HFF-Myc (cell line): ENCODE measurements around the gene SLC17A9.

ENCODE experiments used
- DNase-seq: peaks from one replicate; pipeline ENCODE4 v3.0.0-alpha.2; 2011; ENCODE audit warnings: low read depth; ENCODE audit errors: extremely low read depth
- H3K4me3 ChIP-seq: replicated peaks from 2 replicates; pipeline ENCODE4 v1.5.1; 2011; ENCODE audit warnings: low read depth, mild to moderate bottlenecking, control low read depth, low read length
- TF ChIP-seq, protein P1 (sequence below): IDR thresholded peaks from 2 replicates; pipeline ENCODE4 v1.5.1; 2012; ENCODE audit warnings: mild to moderate bottlenecking, low read depth, low read length, control low read depth; ENCODE audit errors: missing control alignments

The SLC17A9 gene

DNA sequence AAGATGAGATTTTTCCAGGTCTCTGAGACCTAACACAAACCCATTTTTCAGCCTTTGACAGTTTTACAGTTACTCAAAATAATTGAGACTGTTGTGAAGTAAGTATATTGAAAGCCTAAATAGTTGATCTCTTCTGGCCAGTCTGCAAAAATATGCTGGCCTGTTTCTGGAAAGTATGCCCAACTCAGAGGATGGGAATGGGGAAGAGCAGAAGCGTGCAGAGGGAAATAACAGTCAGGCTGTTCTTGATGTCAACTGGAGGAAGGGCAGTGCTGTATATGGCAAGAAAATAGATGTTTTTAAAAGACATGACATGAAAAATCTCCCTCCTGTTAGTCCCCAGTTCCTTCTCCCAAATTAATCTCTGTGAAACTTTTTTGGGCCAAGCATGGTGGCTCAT is 10.7 kb upstream of the SLC17A9 start:
- TF ChIP-seq, protein P1, sequence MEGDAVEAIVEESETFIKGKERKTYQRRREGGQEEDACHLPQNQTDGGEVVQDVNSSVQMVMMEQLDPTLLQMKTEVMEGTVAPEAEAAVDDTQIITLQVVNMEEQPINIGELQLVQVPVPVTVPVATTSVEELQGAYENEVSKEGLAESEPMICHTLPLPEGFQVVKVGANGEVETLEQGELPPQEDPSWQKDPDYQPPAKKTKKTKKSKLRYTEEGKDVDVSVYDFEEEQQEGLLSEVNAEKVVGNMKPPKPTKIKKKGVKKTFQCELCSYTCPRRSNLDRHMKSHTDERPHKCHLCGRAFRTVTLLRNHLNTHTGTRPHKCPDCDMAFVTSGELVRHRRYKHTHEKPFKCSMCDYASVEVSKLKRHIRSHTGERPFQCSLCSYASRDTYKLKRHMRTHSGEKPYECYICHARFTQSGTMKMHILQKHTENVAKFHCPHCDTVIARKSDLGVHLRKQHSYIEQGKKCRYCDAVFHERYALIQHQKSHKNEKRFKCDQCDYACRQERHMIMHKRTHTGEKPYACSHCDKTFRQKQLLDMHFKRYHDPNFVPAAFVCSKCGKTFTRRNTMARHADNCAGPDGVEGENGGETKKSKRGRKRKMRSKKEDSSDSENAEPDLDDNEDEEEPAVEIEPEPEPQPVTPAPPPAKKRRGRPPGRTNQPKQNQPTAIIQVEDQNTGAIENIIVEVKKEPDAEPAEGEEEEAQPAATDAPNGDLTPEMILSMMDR, result no peak

DNA sequence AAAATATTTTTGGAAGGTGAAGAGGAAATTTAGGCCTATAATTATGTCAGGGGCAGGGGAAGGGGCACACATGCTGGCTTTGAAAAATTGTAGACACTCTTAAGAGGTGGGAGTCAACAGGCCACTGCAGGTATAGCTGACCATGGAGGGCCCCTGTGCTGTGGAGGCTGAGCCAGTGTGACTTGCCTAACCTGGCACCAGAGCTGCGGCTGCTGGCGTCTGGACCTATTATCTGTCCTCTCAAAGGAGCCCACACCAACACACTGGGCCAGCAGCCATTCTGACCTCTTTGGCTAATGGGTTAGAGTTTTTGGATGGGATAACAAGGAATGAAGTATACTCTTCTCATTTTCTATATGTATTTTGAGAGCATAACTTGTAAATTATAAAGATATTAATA is 10.1 kb upstream of the SLC17A9 start:
- TF ChIP-seq, protein P1, result no peak
- H3K4me3 ChIP-seq, result no peak overlapping the region
- no peak for DNase-seq

More for the DNA sequence above, 10.7 kb upstream of the SLC17A9 start:
- DNase-seq, result no peak
- H3K4me3 ChIP-seq, result no peak overlapping the region

DNA sequence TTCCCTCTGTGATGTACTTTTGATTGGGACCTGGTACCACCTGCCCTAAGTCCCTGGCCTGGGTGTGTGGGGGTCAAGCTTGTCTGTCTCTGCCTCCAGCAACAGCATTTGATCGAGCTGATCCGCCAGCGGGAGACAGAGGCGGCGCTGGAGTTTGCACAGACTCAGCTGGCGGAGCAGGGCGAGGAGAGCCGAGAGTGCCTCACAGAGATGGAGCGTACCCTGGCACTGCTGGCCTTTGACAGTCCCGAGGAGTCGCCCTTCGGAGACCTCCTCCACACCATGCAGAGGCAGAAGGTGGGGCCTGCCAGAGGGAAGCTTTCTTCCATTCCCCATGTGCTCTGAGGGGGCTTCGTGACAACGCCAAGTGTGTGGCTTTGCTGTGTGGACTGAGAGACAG is 9.1 kb upstream of the SLC17A9 start:
- TF ChIP-seq, protein P1, result no peak
- H3K4me3 ChIP-seq, result no peak overlapping the region
- no peak for DNase-seq

DNA sequence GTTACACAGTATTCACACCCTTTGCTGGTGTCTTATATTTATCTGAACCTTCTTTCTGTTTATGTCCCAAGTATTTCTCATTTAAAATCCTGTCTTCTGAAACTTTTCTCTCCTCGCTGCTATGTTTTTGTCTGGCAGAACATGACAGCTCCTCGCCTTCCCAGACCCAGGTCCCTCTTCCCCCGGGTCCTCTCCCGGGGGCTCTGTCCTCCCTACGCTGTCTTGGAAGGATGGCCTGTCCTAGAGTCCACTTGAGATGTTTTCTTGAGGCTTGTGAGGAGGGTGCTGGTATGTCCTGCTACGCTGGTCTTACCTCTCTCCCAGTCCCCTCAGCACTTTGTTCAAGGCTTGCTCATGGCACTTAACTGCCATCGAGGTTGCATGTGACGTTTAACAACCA is 8.3 kb upstream of the SLC17A9 start:
- DNase-seq, result no peak
- no peak overlapping the region for H3K4me3 ChIP-seq
- TF ChIP-seq, protein P1, result no peak

DNA sequence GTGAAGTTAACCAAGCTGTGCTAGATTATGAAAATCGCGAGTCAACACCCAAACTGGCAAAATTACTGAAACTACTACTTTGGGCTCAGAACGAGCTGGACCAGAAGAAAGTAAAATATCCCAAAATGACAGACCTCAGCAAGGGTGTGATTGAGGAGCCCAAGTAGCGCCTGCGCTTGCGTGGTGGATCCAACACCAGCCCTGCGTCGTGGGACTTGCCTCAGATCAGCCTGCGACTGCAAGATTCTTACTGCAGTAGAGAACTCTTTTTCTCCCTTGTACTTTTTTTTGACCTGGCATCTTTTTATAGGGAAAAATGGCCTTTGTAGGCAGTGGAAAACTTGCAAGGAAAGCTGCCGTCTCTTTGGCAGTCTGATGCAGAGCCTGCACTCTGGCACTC is 7.8 kb upstream of the SLC17A9 start:
- no peak for DNase-seq
- TF ChIP-seq, protein P1, result no peak
- no peak overlapping the region for H3K4me3 ChIP-seq

DNA sequence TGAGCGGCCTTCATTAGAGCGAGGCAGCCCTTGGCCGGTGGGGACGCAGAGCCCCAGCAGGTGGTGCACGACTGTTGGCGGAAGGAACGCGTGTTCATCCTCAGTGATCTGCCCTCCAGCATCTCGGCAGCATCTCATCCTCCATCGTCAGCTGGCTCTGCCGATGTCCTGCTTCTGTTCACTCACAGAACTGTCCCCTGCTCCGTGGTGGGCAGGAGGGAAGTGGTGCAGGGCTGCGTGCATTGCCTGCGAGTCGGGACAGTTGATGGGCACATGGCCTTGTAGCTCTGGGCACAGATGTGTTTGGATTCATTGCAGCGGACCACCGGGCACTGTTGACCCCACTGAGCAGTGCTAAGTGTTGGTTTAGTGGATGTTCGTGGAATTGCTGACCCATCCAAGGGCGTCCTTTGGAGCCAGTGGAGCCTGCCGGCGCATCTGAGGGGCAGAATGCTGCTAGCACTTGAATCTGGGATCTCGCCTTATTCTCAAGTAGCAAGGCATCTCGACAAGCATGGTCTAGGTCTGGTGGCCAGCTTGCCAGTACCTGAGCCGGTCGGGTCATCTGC is 6.7 kb upstream of the SLC17A9 start:
- TF ChIP-seq, protein P1, result no peak
- no peak overlapping the region for H3K4me3 ChIP-seq
- DNase-seq, result no peak

DNA sequence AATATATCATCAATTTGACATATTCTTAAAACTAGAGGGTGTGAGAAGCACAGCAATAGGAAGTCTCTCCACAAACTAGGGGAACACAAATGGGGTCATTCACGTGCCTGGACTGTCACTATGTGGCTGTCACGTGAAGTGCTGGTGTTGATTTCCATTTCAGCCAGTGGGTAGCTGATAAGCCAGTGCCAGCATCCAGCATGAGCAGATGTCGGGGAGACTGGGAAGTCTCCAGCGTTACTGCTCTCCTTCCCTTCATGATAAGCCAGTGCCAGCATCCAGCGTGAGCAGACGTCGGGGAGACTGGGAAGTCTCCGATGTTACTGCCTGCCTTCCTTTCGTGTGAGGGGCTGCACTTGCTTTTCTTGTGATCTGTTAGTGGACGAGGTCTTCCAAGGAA is 5.6 kb upstream of the SLC17A9 start:
- TF ChIP-seq, protein P1, result no peak
- no peak for DNase-seq

More for the DNA sequence above, 5.6 kb upstream of the SLC17A9 start:
- H3K4me3 ChIP-seq, result no peak overlapping the region
